A673 (cell line): Measurements from ENCODE around the gene MFN2. TPM values are rescaled to one million over a fixed set of nuclear protein-coding genes. Genes with fewer than 3 reads are reported as not detected.
"Not testable (repeated sequence)": the region's sequence is repeated elsewhere in the genome, so short reads cannot be mapped to it uniquely, and the experiment has no call there.

Experiments used
- BruUV-seq: library from RNA; stranded (reverse); fragments of 400-500 nt; replicated peaks from 2 replicates; lab custom pipeline; 2021; lab: Mats Ljungman, UMichigan
- CTCF ChIA-PET: fragments of 300-600 bp; sonication (Branson Sonifier 250); formaldehyde crosslinking; loops from one replicate; lab custom pipeline; 2022; ENCODE audit warnings: antibody characterized with exemption; lab: Charles Lee
- POLR2A ChIA-PET: fragments of 300-600 bp; sonication (Branson Sonifier 250); formaldehyde crosslinking; loops from one replicate; lab custom pipeline; 2022; ENCODE audit warnings: antibody characterized with exemption; ENCODE audit not compliant: low non-redundant PET; lab: Charles Lee
- DNase-seq: peaks from one replicate; pipeline ENCODE4 v3.0.0-alpha.2; 2015; ENCODE audit warnings: low spot score
- H3K27ac ChIP-seq: fragments of 200-600 bp; sonication (generic); 2 replicates; pipeline ENCODE4 v1.5.1; 2016; ENCODE audit warnings: mixed run types, low read depth, mild to moderate bottlenecking, mixed read lengths, antibody characterized with exemption, low read length; ENCODE audit not compliant: poor library complexity, severe bottlenecking
- H3K27me3 ChIP-seq: fragments of 200-600 bp; sonication (generic); replicated peaks from 2 replicates; pipeline ENCODE4 v1.6.1; 2017; ENCODE audit warnings: mixed run types, low read depth, mild to moderate bottlenecking, mixed read lengths, antibody characterized with exemption, low read length; ENCODE audit not compliant: insufficient read depth, poor library complexity
- H3K36me3 ChIP-seq: fragments of 200-600 bp; sonication (generic); 2 replicates; pipeline ENCODE4 v1.6.1; 2016; ENCODE audit warnings: mixed run types, mild to moderate bottlenecking, mixed read lengths, antibody characterized with exemption, low read length; ENCODE audit not compliant: insufficient read depth, poor library complexity, severe bottlenecking
- H3K4me1 ChIP-seq: fragments of 200-600 bp; sonication (generic); 2 replicates; pipeline ENCODE4 v1.6.1; 2017; ENCODE audit warnings: mixed run types, mild to moderate bottlenecking, mixed read lengths, antibody characterized with exemption, low read length; ENCODE audit not compliant: insufficient read depth, poor library complexity, severe bottlenecking
- H3K4me3 ChIP-seq: fragments of 200-600 bp; sonication (generic); 2 replicates; pipeline ENCODE4 v1.5.1; 2016; ENCODE audit warnings: low read depth, mixed run types, mild to moderate bottlenecking, mixed read lengths, low read length; ENCODE audit not compliant: poor library complexity, severe bottlenecking
- H3K9me3 ChIP-seq: fragments of 200-600 bp; sonication (generic); 2 replicates; pipeline ENCODE4 v1.6.1; 2016; ENCODE audit warnings: mixed run types, low read depth, mild to moderate bottlenecking, mixed read lengths, antibody characterized with exemption, low read length; ENCODE audit not compliant: poor library complexity, severe bottlenecking
- CTCF ChIP-seq: fragments of 300-800, 200-600 bp; sonication (generic); conservative IDR thresholded peaks from 2 replicates; pipeline ENCODE4 v1.5.1; 2017; ENCODE audit warnings: low read depth, mild to moderate bottlenecking, antibody characterized with exemption, low read length, moderate library complexity, mixed read lengths
- EZH2 ChIP-seq: fragments of 200-600 bp; sonication (generic); IDR thresholded peaks from 2 replicates; pipeline ENCODE4 v1.6.1; 2017; ENCODE audit warnings: borderline replicate concordance, low read depth, mild to moderate bottlenecking, mixed read lengths, antibody characterized with exemption, low read length; ENCODE audit not compliant: poor library complexity, severe bottlenecking
- intact Hi-C: fragments of 100-400 bp; cut with micrococcal nuclease; formaldehyde crosslinking; loops from one replicate; pipeline ENCODE4 v1.10.0; 2022; ENCODE audit not compliant: unreplicated experiment
- total RNA-seq: library from RNA; stranded (reverse); gene quantifications from 2 replicates; pipeline ENCODE4 v1.2.3, GENCODE V29; 2021

MFN2 gene
- total RNA-seq, 1 experiment from 2014 or later: 160 TPM

DNA sequence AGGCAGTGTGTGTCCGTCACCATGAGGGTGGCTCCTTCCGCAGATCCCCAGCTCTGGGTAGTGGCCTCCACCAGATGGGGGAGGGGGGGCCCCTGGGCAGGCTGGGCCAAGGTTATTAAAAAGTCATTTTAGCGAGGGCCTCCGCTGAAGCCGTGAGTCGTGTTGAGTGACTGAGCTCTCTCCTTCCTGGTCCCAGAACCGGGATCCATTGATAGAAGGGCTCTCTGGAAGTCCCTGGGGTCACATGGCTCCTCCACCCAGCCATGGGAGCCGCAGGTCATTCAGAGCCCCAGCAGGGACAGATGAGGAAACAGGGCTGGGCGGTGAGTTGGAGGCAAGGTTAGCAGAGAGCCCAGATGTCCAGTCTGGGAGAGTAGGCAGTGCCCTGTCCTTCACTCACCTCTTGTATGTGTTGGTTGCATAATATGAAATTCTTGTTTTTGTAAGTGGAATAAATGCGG lies 51.9 kb downstream of the MFN2 start:
- H3K27ac ChIP-seq: no peak overlapping the region
- H3K27me3 ChIP-seq: no peaks in the 10 kb centered on the region
- ChIA-PET CTCF (no interaction called here), POLR2A (no interaction called here)
- H3K9me3 ChIP-seq: no peaks in the 10 kb centered on the region
- no peaks in the 10 kb centered on the region for H3K4me1 ChIP-seq
- no TSS peak for BruUV-seq
- intact Hi-C loops: no loop called here
- H3K36me3 ChIP-seq: peaks cover 11% of the 10 kb centered on the region
- no peak for TF ChIP-seq EZH2
- TF ChIP-seq CTCF: no peak
- no peak overlapping the region for H3K4me3 ChIP-seq
- no peak for DNase-seq

DNA sequence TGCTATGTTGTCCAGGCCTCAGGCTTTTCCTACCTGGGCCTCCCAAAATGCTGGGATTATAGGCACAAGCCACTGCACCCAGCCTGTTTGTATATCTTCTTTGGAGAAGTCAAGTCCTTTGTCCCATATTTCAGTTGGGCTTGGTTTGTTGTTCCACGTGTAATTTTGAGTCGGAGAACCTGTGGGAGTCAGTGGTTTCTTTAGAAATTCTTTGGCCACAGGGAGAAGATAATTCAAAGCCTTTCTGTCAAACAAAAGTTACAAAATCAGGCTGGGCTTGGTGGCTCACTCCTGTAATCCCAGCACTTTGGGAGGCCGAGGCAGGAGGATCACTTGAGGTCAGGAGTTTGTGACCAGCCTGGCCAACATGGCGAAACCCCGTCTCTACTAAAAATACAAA lies 53.2 kb downstream of the MFN2 start:
- intact Hi-C loops, POLR2A ChIA-PET, DNase-seq: not testable (repeated sequence)

GRCh38 chr1:12034381-12034801 lies 54.1 kb downstream of the MFN2 start:
- Histone ChIP-seq H3K9me3 (no peaks in the 10 kb centered on the region), H3K4me1 (no peaks in the 10 kb centered on the region), H3K27ac (no peak overlapping the region), H3K4me3 (no peak overlapping the region), H3K36me3 (peaks cover 9% of the 10 kb centered on the region), H3K27me3 (no peaks in the 10 kb centered on the region)
- POLR2A ChIA-PET: no interaction called here
- no TSS peak for BruUV-seq
- DNase-seq: no peak
- intact Hi-C loops: no loop called here
- CTCF ChIA-PET: no interaction called here
- TF ChIP-seq CTCF: no peak
- no peak for TF ChIP-seq EZH2

More for the DNA sequence above, 53.2 kb downstream of the MFN2 start:
- H3K9me3 ChIP-seq, H3K27ac ChIP-seq, H3K4me3 ChIP-seq, CTCF ChIA-PET, H3K4me1 ChIP-seq, BruUV-seq, H3K27me3 ChIP-seq: not testable (repeated sequence)
- H3K36me3 ChIP-seq: peaks cover 11% of the 10 kb centered on the region

GRCh38 chr1:12035312-12035711 lies 55.1 kb downstream of the MFN2 start:
- H3K4me3 ChIP-seq: no peak overlapping the region
- no peak overlapping the region for H3K27ac ChIP-seq
- no peaks in the 10 kb centered on the region for H3K9me3 ChIP-seq
- POLR2A ChIA-PET: no interaction called here
- CTCF ChIA-PET: no interaction called here
- intact Hi-C loops: no loop called here
- H3K36me3 ChIP-seq: peaks cover 6% of the 10 kb centered on the region
- BruUV-seq: no TSS peak
- no peak for DNase-seq
- TF ChIP-seq CTCF (no peak), EZH2 (no peak)
- H3K27me3 ChIP-seq: no peaks in the 10 kb centered on the region
- no peaks in the 10 kb centered on the region for H3K4me1 ChIP-seq
